CD4-positive, alpha-beta T cell treated with Interferon gamma for 1 hour (primary cell): Measurements from ENCODE around the gene DLGAP1.

Experiments
- DNase-seq: peaks from one replicate; pipeline ENCODE4 v3.0.0-alpha.2; 2020

The DLGAP1 gene

GRCh38 chr18:3510024-3510423 is 945.1 kb downstream of the DLGAP1 start:
- no peak for DNase-seq

- no peak for DNase-seq
These were observed 946.2 kb downstream of the DLGAP1 start for GRCh38 chr18:3508576-3509549.

GRCh38 chr18:3504637-3505036 is 950.5 kb downstream of the DLGAP1 start:
- DNase-seq = no peak

DNA sequence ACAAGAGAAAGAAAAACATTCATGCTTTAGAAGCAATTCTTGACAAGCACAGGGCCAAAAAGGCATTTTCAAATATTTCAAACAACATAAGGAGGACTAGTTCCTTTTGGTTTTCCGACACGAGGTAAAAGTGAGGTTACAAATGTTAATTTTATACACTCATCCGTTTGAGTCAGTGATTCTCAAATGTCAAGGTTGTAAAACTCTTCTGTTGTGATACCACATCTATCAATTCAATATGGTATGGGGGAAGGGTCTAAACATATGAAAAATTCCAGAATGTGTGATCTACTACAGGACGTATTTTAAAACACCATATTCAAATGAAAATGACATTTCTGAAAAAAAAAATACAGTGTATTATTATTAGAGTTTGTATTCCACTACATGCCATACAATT is 952.5 kb downstream of the DLGAP1 start:
- no peak for DNase-seq

DNA sequence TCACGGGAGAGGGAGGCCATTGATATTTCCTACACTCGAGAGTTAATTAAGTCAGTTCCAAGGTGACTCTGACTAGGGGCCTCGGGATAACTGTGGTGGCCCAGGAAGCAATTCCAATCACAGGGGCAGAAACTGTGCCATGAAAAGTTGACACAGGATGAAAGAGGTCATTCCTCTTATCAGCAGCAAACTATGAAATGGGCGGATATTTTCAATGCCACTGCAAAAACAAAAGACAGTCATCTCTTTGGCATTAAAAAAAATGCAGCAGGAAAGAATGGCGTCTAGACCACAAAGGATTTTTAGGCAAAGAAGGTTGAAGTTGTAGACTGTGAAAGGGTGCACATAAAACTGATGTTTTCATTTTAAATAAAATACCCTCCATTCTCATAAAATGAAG is 955.1 kb downstream of the DLGAP1 start:
- no peak for DNase-seq

DNA sequence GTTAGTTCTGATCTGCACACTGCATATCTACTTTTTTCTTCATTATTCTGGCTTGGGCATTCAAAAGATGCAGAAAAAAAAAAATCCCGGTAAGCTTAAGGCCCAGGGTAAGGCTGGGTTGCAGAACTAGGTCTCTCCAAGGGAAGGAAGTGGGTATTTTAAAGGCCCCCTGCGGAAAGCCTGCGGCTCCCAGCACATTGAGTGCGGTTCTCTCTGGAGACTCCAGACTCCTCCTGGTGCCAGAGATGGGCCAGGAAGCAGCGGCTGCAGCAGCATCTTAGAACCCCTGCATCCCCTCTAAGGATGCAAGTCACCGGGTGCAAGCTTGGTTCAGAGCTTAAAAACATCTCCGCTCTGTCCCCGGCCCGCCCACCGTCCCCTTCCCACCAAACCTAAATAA is 955.6 kb downstream of the DLGAP1 start:
- no peak for DNase-seq

GRCh38 chr18:3498698-3499471 is 956.2 kb downstream of the DLGAP1 start:
- DNase-seq = no peak

- no peak for DNase-seq
These were observed 959.2 kb downstream of the DLGAP1 start for GRCh38 chr18:3495691-3496430.

DNA sequence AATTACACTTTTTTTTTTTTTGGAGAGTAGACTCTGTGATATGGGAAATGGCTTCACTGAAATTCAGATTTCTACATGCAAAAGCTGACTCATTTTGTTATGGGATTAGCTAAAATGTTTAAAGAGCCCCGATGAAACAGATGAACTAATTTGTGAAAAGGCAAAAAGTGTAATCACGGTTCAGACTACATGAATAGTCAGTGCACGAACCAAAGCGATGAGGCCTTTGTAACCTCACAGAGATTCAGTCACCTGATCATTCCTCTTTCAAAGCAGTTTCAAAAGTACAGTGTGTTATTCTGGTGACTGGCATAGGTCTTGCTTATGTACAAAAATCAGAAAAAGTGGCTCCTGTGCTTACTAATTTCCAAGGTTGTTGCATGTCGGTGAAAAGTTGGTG is 960.5 kb downstream of the DLGAP1 start:
- no peak for DNase-seq

GRCh38 chr18:3494245-3494526 is 960.9 kb downstream of the DLGAP1 start:
- no peak for DNase-seq

DNA sequence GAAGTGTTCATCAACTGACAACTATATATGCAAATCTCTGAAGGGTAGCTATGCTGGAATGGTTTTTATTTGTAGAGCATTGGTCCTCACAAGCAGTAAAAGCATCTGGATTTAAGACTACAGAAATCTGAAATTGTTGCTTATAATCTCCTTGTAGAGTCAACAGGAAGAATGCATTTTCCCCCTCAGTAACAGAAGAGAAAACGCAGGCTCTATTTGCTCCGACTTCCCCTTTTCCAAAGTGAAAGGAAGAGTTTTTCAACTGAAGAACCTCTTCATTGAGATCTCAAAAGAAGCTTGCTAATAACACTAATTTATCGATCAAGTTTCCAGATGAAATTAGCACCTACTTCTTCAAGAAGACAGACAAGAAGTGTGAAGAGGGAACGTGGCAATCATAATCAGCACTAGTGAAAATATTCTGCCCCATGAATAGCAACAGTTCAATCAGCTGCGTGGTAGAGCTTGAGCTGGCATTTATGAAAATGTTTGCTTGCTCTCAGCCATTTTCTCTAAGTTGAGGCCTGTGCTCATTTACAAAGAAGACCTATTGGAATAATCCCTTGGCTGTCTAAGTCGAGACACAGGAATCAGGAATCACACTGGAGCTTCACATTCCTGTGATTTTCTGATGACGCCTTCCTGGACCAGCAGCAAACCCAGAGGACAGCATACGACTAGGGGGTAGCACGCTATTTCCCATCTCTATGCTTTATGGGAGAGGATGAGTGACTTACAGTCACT is 961.4 kb downstream of the DLGAP1 start:
- no peak for DNase-seq

DNA sequence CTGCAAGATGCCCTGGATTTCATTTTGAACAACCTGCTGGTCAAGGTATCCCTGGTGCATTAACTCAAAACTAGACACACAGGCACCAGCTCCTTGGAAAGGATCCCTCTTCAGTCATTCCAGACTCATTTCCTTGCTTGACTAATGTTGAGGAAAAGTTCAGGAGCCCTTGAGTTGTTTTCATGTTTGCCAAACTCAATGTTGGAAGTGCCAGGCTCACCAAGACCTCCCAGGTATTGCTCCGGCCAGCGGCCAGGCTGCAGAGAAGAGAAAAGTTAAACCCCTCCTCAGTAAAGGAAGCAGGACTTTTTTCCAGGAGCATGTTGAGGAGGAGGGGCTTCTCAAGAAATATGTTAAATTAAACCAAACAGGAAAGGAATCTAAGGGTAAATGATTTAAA is 962.4 kb downstream of the DLGAP1 start:
- DNase-seq = no peak

DNA sequence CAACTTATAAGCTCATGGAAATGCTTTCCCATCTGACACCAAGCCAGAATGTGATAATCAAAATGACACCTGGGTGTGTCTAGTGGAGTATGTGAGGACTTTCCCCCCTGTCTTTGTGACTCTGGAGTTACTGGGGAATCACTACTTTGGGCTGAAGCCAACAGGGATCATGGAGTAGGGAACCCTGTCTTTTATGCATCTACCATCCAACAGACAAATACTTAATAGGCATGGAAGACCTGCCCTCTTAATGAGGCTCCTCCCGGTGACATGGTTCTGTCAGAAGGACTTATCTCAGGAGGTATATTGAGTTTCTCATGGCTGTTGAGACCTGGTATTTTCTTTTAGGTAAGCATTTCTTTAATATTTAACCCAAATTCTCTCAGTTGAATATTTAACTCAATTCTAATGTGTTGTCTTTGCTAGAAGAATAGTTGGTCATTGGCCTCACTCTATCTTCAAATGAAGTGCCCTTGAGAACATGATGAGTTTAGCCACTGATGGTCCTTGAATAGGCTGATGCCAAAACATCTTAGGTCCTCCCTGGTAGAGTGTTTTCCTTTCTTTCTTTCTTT is 963.0 kb downstream of the DLGAP1 start:
- DNase-seq = no peak

- no peak for DNase-seq
These were observed 965.6 kb downstream of the DLGAP1 start for GRCh38 chr18:3489462-3489861.

- DNase-seq = no peak
These were observed 968.6 kb downstream of the DLGAP1 start for GRCh38 chr18:3486512-3486911.

- no peak for DNase-seq
These were observed 969.7 kb downstream of the DLGAP1 start for GRCh38 chr18:3485153-3486149.

DNA sequence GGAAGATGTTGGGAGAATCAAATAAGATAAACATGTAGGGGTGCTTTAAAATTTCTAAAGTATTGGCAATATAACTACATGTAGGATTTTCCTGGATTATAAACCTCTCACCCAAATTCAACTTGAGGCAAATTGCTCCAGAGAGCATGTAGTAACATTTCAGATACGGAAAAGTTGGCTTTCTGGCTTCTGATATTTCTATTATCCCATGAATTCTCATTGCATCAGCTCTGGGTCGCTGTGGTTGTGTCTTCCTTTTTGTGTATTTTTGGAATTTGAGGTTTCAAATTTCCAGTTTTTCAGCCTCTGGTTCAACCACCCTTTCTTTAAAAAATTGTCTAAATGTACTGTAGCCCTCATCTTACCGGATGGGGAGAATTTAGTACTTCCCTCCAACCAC is 972.8 kb downstream of the DLGAP1 start:
- no peak for DNase-seq

GRCh38 chr18:3481696-3482210 is 973.4 kb downstream of the DLGAP1 start:
- no peak for DNase-seq

- no peak for DNase-seq
These were observed 974.1 kb downstream of the DLGAP1 start for GRCh38 chr18:3480827-3481573.

DNA sequence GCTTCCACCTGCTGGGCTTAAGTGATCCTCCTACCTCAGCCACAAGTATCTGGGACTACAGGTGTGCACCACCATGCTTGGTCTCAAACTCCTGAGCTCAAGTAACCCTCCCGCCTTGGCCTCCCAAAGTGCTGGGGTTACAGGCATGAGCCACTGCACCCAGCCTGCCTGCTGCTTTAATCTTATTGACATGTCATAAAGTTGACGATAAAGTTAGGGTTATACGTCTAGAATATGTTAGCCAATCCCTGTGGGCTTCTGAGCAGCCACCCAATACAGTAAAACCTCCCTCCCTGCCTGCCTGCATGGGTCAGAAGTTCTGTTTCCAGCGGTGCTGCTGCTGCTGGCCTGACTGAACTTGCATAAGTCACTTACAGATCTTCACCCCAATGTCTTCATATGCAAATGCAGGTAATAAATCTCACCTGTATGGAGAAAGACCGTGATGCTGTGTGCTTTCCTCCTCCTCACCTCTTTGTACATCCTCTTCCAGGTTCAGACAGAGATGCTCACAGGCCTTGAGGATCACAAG is 975.1 kb downstream of the DLGAP1 start:
- no peak for DNase-seq
